ENCODE data around the gene HMGCLL1.
A peak's percentile ranks its signal among the peaks of the same experiment; 100 is the strongest.

HMGCLL1 gene

GRCh38 chr6:55437141-55437540 is 141.9 kb downstream of the HMGCLL1 start:
- H3K27me3 Mint-ChIP-seq (ENCODE audit: low read depth) = no peaks in the 10 kb centered on the region
- H3K9me3 Mint-ChIP-seq = no peaks in the 10 kb centered on the region
- H3K4me1 Mint-ChIP-seq = no peaks in the 10 kb centered on the region
- no peaks in the 10 kb centered on the region for H3K36me3 Mint-ChIP-seq (ENCODE audit: low read depth)
- no peak for TF ChIP-seq CTCF (IDR thresholded peaks at IDR 0.05; ENCODE audit: unreplicated experiment in 3 of 3)
- H3K27ac Mint-ChIP-seq = peak overlapping the region in 1 of 3 experiments; percentile 47
- H3K4me3 Mint-ChIP-seq = no peak overlapping the region

DNA sequence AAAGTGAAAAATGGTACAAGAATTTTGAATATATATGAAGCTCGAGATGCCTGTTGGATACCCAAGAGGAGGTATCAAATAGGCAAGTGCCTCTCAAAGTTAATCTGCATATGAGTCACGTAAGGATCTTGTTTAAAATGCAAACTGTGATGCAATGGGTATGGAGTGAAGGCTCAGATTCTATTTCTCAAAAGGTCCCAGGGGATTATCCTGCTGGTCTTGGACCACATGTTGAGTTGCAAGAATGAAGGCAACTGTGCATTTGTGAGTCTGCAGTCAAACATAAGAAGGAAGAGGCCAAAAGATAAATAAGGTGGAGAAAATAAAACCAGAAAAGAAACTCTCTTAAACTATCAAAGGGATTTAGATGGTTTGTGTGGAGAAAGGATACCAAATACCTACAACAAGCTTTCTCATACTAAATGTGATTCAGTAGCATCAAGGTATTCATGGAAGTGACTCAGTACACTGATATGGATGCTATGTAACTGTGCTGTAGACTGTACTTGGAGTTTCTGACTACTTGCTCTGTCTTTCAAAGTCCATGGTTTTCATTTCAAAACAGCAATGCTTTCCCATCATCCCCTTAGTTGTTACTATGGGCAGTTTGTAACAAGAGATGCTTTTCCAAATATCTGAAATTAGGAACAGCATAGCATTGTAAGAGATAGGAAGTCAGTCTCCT is 145.4 kb downstream of the HMGCLL1 start:
- H3K4me3 Mint-ChIP-seq = no peak overlapping the region
- no peaks in the 10 kb centered on the region for H3K36me3 Mint-ChIP-seq (ENCODE audit: low read depth)
- no peaks in the 10 kb centered on the region for H3K4me1 Mint-ChIP-seq
- no peak for TF ChIP-seq CTCF (IDR thresholded peaks at IDR 0.05; ENCODE audit: unreplicated experiment in 3 of 3)
- no peaks in the 10 kb centered on the region for H3K9me3 Mint-ChIP-seq
- no peak overlapping the region for H3K27ac Mint-ChIP-seq
- no peaks in the 10 kb centered on the region for H3K27me3 Mint-ChIP-seq (ENCODE audit: low read depth)

DNA sequence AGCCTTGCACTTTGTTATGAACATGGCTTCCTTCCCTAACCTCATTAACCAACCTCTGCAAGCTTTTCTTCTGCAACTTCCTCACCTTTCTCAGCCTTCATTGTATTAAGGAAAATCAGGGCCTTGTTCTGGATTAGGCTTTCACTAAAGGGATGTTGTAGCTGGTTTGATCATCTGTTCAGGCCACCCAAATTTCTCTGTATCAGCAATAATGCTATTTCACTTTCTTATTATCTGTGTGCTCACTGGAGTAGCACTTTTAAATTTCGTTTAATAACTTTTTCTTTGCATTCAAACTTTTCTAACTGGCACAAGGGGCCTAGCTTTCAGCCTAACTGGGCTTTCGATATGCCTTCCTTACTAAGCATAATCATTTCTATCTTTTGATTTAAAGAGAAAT is 155.1 kb downstream of the HMGCLL1 start:
- Mint-ChIP-seq H3K4me1 (no peaks in the 10 kb centered on the region), H3K9me3 (no peaks in the 10 kb centered on the region), H3K27ac (no peak overlapping the region), H3K27me3 (ENCODE audit: low read depth) (no peaks in the 10 kb centered on the region), H3K4me3 (no peak overlapping the region), H3K36me3 (ENCODE audit: low read depth) (no peaks in the 10 kb centered on the region)
- no peak for TF ChIP-seq CTCF (IDR thresholded peaks at IDR 0.05; ENCODE audit: unreplicated experiment in 3 of 3)

DNA sequence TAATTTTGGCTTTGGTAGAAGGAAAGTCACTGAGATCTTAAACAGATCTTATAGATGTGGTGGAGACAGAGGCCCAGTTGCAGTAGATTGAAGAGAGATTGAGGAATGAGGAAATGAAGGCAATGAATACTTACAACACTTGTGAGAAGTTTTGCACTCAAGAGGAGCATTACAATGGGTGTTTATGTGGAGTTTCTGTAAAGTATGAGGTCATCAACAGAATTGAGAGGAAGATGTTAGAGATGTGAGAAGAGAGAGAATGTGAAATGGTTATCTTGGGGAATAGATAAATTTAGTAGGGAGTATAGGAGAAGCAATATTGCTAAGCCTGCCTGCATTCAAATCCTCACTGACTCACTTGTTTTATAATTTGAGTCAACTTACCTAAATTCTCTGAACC is 168.3 kb downstream of the HMGCLL1 start:
- Mint-ChIP-seq H3K27ac (no peak overlapping the region), H3K36me3 (ENCODE audit: low read depth) (no peaks in the 10 kb centered on the region)

DNA sequence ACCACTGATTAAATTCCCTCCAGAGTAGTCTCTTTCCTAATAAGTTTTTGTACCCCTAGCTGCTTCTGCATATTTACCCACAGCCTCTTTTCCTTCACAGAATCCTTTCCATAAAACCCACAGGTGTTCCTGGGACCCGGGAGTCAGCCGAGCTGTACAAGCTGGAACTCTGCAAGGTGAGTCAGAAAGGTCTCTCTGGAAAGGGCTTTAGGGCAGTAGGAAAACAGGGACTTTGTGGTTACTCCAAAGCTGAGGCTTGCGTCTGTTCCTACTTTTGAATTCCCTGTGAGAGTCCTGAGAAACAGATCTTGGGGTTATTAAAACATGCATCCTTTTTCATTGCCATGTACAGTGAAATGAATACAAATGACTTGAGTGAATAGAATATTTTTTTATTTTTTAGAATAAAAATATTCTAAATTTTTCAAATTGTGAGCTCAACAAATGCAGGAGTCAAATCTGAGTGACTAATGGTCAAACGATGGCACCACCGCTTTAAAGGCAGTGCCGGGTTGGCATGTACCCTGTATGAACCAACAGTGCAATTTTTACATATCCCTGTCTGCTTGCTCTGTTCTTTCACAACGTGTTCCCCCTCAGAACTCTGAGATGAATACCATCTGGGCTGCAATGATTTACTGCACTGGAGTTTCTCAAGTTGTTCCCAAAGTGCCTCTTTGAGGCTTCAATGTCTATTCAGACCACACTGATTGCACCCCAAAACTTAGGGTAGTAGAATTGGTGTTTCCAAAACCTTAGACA is 173.3 kb downstream of the HMGCLL1 start:
- no peaks in the 10 kb centered on the region for H3K36me3 Mint-ChIP-seq (ENCODE audit: low read depth)
- TF ChIP-seq CTCF (IDR thresholded peaks at IDR 0.05; ENCODE audit: unreplicated experiment in 3 of 3) = no peak
- H3K9me3 Mint-ChIP-seq = no peaks in the 10 kb centered on the region
- peak overlapping the region in 1 of 3 experiments; percentile 38 for H3K27ac Mint-ChIP-seq
- no peak overlapping the region for H3K4me3 Mint-ChIP-seq
- H3K4me1 Mint-ChIP-seq = peaks cover 6% of the 10 kb centered on the region
- no peaks in the 10 kb centered on the region for H3K27me3 Mint-ChIP-seq (ENCODE audit: low read depth)

More for the DNA sequence above, 168.3 kb downstream of the HMGCLL1 start:
- TF ChIP-seq CTCF (IDR thresholded peaks at IDR 0.05; ENCODE audit: unreplicated experiment in 3 of 3) = no peak
- Mint-ChIP-seq H3K4me1 (no peaks in the 10 kb centered on the region), H3K9me3 (peaks cover 4% of the 10 kb centered on the region), H3K4me3 (no peak overlapping the region), H3K27me3 (ENCODE audit: low read depth) (no peaks in the 10 kb centered on the region)
